HG03442 (cell line): ENCODE measurements around the gene LIN37.
"Not testable (repeated sequence)": the region's sequence is repeated elsewhere in the genome, so short reads cannot be mapped to it uniquely, and the experiment has no call there.

Experiments
- ATAC-seq: cut with Tn5 transposase; IDR thresholded peaks from one replicate; pipeline ENCODE4 v1.9.1; 2021; ENCODE audit warnings: mild to moderate bottlenecking, moderate library complexity; ENCODE audit not compliant: unreplicated experiment

LIN37 gene

GRCh38 chr19:35787227-35787799 lies 38.9 kb downstream of the LIN37 start:
- no peak for ATAC-seq

GRCh38 chr19:35788205-35788960 lies 40.0 kb downstream of the LIN37 start:
- ATAC-seq: no peak

GRCh38 chr19:35789195-35789977 lies 41.0 kb downstream of the LIN37 start:
- no peak for ATAC-seq

DNA sequence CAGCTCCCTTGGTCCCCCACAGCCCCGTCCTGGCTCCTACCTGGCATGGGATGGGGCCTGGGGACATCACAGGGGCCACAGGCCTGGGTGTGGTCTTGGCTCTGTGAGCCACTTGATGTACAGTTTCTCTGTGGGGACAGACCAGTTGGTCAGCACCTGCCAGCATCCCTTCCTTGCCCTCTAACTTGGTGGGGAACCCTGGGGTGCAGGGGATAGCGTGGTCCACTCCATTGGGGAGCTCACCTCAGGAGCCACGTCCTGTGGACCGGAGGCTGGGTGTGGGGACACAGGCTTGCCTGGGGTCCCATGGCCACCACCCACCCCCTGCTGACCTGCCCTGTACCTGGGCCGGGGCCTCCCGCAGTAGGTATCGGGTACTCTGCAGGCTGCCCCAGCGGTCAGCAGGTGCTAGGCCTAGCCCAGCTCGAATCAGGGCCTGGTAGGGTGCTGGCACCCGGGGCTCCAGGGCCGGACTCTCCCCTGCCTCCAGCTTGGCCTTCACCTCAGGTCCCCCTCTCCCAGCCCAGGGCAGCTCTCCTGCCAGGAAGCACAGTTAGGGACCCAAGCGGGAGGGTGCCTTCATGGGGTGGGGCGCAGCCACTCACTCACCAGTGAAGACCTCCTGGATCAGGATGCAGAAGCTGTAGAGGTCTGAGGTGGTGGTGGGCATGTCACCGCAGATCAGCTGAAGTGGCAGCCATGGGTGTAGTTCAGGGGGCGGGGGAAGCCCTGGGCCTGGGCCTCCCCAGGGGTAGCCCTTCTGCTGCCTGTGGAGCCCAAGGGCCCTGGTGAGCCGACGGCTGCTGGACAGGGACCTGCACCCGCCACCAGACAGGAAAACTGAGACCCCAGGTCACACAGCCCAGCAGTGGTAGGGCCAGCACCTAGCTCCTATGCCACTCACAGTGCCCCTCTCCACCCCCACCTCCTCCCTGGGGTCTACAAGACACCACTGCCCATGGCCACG lies 41.9 kb downstream of the LIN37 start:
- ATAC-seq: no peak

DNA sequence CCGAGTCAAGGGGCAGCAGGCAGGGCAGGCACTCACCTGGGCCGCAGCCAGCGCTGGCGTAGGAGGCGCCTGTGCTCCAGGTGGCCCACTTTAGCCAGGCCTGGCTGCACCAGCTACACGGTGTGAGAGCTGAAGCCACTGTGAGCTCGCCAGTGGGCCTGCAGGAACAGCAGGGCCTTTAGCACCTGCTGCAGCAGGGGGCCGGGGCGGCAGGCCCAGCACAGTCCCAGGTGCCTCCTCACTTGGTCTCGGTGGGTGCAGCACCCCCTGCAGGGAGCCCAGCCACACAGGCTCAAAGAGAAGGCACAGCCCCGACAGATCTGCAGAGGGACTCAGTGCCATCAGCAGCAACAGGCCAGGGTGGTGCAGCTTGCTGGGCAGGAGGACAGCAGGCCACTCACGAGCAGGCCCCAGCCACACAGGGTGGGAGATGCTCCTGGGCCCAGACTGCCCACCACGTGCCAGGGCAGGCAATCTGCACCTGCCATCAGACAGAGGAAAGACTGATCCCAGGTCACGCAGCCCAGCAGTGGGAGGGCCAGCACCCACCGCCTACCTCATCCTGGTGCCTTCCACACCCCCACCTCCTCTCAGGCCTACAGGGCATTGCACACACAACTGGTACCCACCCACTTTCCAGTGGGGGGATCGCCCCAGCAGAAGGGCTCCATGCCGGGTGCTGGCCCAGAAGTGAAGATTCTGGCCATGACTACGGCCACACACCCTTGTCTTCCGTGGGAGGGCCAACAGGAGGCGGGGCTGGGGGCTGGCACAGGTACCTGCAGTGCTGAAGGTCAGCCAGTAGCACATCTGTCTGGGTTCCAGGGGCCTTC lies 42.8 kb downstream of the LIN37 start:
- ATAC-seq: no peak

DNA sequence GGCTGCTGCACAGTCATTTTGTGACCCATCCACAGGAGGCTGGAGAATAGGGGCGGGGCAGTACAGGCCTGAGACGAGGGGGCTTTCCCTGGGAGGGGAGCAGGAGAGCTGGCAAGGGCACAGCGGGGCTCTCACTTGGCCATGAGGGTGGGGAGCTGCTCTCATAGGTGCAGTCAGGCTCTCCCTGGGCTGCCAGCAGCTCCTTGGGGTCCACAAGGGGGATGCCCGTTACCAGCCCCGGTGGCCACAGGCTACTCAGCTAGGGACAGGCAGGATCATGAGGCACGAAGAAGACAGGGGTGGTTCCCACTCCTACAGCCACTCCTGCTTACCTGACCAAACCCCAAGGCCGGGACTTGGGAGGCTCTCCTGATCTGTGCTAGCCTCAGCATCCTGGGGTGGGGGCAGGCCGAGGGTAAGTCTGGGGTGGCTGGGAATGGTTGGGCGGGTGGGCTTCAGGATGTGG lies 43.5 kb downstream of the LIN37 start:
- no peak for ATAC-seq

DNA sequence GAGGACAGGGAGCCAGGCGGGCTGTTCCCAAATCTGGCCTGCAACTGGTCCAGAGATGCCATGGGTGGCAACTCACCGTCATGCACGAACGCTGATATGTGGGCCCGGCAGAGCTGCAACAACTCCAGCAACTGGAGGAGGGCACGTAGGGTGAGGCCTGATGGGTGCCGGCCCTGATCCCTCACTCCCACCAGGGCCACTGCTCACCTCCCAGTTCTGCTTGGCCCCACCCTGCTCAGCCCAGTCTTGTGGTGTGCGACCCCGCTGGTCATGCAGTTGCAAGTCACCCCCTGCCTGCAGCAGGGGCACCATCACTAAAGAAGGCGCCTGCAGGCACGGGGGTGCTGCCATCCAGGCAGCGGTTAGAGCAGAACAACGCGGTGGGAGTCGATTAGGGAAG lies 43.9 kb downstream of the LIN37 start:
- no peak for ATAC-seq

DNA sequence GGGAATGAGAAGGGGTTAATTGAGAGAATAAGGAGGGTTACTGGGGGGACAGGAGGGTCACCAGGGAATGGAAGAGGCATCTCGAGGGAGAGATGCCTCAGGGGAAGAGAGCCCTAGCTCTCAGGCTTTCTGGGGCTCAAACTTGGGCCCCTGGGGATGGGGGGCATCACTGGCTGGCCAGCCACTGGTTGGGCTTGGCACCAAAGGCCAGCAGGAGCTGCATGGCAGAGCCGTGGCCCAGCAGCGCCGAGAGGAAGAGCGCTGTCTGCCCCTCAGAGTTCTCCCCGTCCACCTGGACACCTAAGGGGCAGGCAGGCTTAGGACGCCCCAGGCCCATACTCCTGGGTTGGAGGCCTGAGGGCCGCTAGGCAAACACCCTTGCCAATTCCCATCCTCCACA lies 44.5 kb downstream of the LIN37 start:
- no peak for ATAC-seq

GRCh38 chr19:35793381-35794165 lies 45.2 kb downstream of the LIN37 start:
- no peak for ATAC-seq

DNA sequence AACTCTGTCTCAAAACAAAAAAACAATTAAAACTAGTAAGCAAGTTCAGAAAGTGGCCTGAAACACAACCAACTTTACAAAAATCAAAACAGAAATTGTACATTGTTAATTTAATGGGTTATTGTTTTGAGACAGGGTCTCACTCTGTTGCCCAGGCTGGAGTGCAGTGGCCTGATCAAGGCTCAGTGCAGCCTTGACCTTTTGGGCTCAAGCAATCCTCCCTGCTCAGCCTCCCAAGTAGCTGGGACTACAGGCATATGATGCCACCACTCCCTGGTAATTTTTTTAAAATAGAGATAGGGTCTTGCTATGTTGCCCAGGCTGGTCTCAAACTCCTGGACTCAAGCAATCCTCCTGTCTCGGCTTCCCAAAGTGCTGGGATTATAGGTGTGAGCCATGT lies 47.2 kb downstream of the LIN37 start:
- ATAC-seq: not testable (repeated sequence)

DNA sequence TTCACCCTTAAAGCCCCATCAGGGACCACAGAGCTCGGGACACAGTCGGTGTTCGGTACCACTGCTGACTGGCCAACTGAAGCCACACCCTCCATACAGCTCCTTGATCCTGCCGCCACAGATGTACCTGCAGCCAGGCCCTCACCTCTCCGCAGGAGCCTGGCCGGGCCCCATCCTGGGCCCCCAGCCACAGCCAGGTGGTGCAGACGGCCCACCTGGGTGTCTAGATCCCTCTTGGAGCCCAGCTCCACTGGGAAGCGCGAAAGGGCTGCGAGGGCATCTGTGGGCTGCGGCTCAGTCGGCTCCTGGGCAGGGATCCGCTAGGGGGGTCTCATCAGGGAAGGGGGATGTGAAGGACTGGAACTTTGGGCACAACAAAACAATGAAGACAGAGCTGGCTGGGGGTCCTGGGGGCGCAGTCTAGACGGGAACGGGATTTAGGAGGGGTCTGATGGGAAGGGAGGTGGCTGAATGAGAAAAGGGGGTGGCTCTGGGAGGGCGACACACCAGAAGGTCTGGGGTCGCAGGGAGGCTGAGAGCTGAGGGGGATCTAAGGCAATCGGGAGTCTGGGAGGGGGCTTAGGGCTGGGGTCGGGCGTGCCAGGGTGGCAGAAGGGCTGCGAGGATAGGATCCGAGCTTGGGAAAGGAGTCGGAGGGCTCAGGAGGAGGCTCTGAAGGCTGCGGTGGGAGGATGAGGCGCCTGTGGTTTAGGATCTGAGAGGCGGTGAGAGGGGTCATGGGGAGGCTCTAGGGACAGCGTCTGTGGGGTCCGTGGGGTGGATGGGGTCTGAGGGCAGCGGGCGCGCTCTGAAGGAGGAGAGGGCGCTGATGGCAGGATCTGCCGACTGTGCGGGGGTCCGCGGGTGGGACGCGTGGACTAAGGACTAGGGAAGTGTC lies 48.5 kb downstream of the LIN37 start:
- ATAC-seq: no peak

DNA sequence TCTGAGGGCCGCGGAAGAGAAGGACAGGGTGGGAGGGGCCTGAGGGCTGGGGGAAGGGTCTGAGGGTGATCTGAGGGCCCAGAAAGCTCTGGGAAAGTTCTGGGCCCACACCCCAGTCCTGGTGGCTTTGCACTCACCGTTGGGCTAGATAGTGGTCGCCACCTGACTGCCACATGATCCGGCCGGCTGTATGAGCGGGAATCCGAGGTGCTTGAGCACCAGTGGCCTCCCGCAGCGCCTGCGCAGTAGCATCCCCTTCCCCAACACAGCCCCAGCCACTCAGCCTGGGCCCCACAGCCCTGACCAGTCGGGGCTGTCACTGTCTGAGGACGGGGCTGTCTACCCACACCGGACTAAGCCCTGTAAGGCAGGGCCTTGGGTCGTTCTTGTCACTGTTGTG lies 49.3 kb downstream of the LIN37 start:
- no peak for ATAC-seq

DNA sequence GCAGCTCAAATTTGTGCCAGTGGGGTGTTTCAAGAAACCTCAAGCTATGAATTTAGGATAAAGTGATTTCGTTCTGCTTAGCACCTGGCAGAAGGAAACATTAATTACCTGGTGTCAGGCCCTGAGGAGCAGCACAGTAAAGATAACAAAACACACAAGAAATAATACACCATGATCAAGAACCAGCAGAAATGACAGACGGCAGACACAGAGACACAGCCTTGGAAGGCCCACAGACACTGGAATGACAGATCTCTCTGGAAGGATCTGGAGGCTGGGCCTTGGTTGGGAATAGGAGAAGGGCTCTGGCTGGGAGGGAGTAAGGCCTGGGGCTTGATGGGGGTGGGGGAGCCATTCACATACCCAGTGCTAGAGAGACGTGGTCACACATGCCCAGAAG lies 53.5 kb downstream of the LIN37 start:
- ATAC-seq: no peak
